Activated CD4-positive, alpha-beta T cell treated with anti-CD3 and anti-CD28 coated beads for 36 hours (primary cell): ENCODE results near the gene P4HA1. TPM values are rescaled to one million over a fixed set of nuclear protein-coding genes. Genes with fewer than 3 reads are reported as not detected.
"Not testable (repeated sequence)": the region's sequence is repeated elsewhere in the genome, so short reads cannot be mapped to it uniquely, and the experiment has no call there.

Experiments used
- ATAC-seq: fragments of 200-7000 bp; cut with Tn5 transposase; one replicate; pipeline ENCODE4 v1.10.0; 2021; ENCODE audit warnings: mild to moderate bottlenecking, moderate library complexity
- CTCF ChIA-PET: fragments of 350-600 bp; sonication (Branson Sonifier 250); formaldehyde crosslinking; loops from one replicate; lab custom pipeline; 2021; ENCODE audit warnings: antibody characterized with exemption; lab: Charles Lee
- POLR2A ChIA-PET: fragments of 350-600 bp; sonication (Branson Sonifier 250); formaldehyde crosslinking; loops from one replicate; lab custom pipeline; 2021; ENCODE audit warnings: antibody characterized with exemption, inconsistent platforms; lab: Charles Lee
- DNase-seq: peaks from one replicate; pipeline ENCODE4 v3.0.0-alpha.2; 2020
- H3K27ac Mint-ChIP-seq: one replicate; pipeline ENCODE4 v1.8.0; 2021; ENCODE audit warnings: mixed read lengths
- H3K27me3 Mint-ChIP-seq: one replicate; pipeline ENCODE4 v1.8.0; 2021; ENCODE audit warnings: mixed read lengths
- H3K36me3 Mint-ChIP-seq: one replicate; pipeline ENCODE4 v1.8.0; 2021; ENCODE audit warnings: low read depth, mixed read lengths
- H3K4me1 Mint-ChIP-seq: one replicate; pipeline ENCODE4 v1.8.0; 2021; ENCODE audit warnings: mixed read lengths
- H3K4me3 Mint-ChIP-seq: one replicate; pipeline ENCODE4 v1.8.0; 2021; ENCODE audit warnings: mild to moderate bottlenecking, moderate library complexity, mixed read lengths
- H3K9me3 Mint-ChIP-seq: one replicate; pipeline ENCODE4 v1.8.0; 2021; ENCODE audit warnings: low read depth, mixed read lengths
- intact Hi-C, 2 experiments: fragments of 100-400 bp; cut with DNase I in 1 of 2; cut with micrococcal nuclease in 1 of 2; formaldehyde crosslinking; loops; one replicate each; pipeline versions ENCODE4 v1.14.2 to v1.15.1; 2022 to 2024; cut with DNase I, micrococcal nuclease
- total RNA-seq, 2 experiments: library from RNA; stranded (reverse); gene quantifications; one replicate each; pipeline ENCODE4 v1.2.3, GENCODE V29; 2021

P4HA1 gene
- total RNA-seq, 2 experiments from 2014 or later, result 51.8 to 58.5 TPM

DNA sequence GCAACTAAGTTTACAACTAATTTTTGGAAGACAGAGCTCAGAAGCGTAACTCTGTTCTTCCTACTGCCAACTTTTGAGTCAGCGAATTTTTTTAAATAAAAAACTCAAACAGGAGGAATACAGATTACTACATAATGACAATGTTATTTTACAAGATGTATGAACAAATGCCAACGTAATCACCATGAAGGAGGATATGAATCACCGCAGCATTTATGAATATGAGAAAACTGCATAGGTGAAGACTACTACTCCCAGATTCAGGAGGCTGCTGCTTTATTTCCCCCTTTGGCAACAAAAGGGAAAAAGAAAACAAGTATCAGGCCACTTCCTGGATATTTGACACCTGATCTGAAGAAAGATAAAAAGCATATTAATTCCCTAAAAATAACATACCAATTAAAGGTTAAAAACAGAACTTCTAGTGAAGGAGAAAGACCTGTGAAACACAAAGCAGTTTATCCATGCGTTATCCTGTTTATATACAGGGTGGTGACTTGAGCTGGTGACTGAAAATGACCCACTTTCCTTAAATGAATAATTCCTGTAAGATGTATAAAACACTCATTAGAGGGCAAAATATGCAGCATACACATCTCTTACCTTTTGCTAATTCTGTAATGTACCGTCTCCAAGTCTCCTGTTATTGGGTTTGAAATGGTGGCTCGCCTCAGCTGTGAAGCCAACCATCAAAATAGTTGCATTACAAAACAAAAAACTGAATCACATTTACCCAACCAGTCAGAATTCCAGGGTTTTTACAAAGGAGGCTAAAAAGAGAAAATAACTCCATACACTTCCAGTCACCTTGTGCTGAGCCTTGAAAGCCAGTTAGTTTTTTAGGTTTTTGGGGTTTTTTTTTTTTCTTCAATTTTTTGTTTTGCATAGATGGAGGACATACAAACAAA, 52.0 kb downstream of the P4HA1 start:
- peaks cover 33% of the 10 kb centered on the region for H3K36me3 Mint-ChIP-seq
- DNase-seq (no peak), ATAC-seq (peak; percentile 36)
- ChIA-PET CTCF (interaction anchor here (0.6 to 1.0 kb wide), 3 partner anchors 16 to 100 kb away, joined by 3 read pairs; no protein-coding TSS in a partner anchor), POLR2A (no interaction called here)
- no peaks in the 10 kb centered on the region for H3K9me3 Mint-ChIP-seq
- intact Hi-C loops, result no loop called here
- H3K4me3 Mint-ChIP-seq, result no peak overlapping the region
- H3K27me3 Mint-ChIP-seq, result no peaks in the 10 kb centered on the region
- H3K27ac Mint-ChIP-seq, result no peak overlapping the region
- H3K4me1 Mint-ChIP-seq, result peaks cover 6% of the 10 kb centered on the region

DNA sequence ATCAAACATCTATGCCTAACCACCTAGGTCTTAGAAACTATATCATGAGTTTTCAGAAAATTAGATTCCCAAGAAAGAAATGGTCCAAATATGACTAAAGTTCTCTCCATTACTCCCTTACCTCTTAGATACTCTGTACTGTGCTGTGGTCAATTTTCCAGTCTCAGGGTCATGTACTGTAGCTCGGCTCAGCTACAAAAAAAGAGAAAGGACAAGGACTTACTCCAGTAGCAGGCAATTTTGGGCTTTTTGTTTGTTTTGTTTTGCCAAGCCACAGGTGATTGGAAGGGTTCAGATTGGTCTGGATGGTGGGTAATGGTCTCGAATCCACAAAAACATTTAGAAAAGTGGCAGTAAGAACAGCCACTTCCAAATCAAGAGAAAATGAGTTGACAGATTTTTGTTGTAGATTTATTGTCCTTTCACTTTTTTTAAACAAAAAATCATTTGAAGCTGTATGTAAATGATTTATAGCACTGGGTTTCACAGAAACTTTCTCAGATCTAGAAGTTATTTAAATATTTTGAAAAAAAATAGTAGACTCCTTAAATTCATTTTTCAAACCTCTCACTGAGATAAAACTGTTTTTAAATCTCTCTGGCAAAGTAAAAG, 52.8 kb downstream of the P4HA1 start:
- H3K9me3 Mint-ChIP-seq, result no peaks in the 10 kb centered on the region
- ChIA-PET POLR2A (no interaction called here), CTCF (interaction anchor here (0.9 kb wide), 1 partner anchor 20 kb away, joined by 3 read pairs; no protein-coding TSS in a partner anchor)
- no peak for ATAC-seq
- H3K4me1 Mint-ChIP-seq, result peaks cover 6% of the 10 kb centered on the region
- no peak overlapping the region for H3K4me3 Mint-ChIP-seq
- intact Hi-C loops, result no loop called here
- H3K36me3 Mint-ChIP-seq, result peaks cover 33% of the 10 kb centered on the region
- H3K27me3 Mint-ChIP-seq, result no peaks in the 10 kb centered on the region
- H3K27ac Mint-ChIP-seq, result no peak overlapping the region
- DNase-seq, result no peak

DNA sequence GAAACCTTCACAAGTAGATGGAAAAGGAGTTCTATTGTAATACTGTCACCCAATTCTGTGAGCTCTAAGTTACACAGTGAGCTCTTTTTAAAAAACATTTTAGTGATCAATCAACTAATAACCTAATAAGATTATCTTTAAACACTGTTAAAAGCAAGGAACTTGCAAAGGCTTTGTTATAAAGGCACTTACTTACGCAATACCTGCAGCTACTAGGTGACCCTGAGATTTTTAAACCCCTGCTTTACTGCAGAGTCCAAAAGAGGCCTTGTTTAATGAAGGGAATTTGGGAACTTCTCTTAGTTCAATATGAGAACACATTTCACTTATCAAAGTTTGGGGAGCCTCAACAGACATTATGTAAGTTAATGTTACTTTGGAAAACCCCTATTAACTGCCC, 53.3 kb downstream of the P4HA1 start:
- POLR2A ChIA-PET, result no interaction called here
- no peaks in the 10 kb centered on the region for H3K9me3 Mint-ChIP-seq
- H3K4me3 Mint-ChIP-seq, result no peak overlapping the region
- peaks cover 6% of the 10 kb centered on the region for H3K4me1 Mint-ChIP-seq
- peaks cover 31% of the 10 kb centered on the region for H3K36me3 Mint-ChIP-seq
- H3K27me3 Mint-ChIP-seq, result no peaks in the 10 kb centered on the region
- no peak for ATAC-seq
- H3K27ac Mint-ChIP-seq, result no peak overlapping the region
- intact Hi-C loops, result no loop called here
- CTCF ChIA-PET, result interaction anchor here (0.6 kb wide), 1 partner anchor 10 kb away, joined by 3 read pairs; no protein-coding TSS in a partner anchor
- DNase-seq, result no peak

DNA sequence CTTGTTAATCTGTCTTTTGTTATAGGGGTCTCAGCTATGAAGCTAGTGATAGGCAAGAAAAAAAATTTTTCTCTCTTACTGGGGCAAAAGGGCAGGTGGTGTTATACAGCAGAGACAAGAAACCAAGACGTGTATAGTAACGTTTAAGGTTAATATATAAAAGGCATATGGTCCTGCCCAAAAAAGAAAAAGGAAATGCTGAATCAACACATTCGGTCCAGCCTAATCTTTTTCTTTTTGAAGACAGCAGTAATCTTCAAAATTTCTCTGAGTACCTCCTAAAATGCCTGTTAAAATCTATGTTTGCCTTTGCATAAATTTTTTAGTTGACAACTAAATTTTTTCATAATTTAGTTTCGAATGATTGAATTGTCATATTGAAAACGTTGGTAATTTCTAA, 54.5 kb downstream of the P4HA1 start:
- intact Hi-C loops, result no loop called here
- Mint-ChIP-seq H3K4me3 (no peak overlapping the region), H3K36me3 (peaks cover 27% of the 10 kb centered on the region), H3K27ac (no peak overlapping the region), H3K9me3 (no peaks in the 10 kb centered on the region), H3K27me3 (no peaks in the 10 kb centered on the region), H3K4me1 (peaks cover 6% of the 10 kb centered on the region)
- ChIA-PET CTCF (no interaction called here), POLR2A (no interaction called here)
- DNase-seq (no peak), ATAC-seq (no peak)

DNA sequence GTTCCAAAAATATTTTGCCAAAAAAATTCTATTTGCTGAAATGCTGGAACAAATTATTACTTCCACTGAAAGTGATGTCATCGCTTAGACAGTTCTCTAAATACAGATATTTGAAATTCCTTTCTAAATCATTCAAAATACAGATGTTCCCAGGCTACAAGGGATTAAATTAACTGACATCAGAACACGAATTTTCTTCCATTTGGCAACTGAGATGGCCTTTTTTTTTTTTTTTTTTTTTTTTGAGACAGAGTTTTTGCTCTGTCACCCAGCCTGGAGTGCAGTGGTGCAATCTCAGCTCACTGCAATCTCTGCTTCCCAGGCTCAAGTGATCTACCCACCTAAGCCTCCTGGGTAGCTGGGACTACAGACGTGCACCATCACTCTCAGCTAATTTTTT, 57.0 kb downstream of the P4HA1 start:
- POLR2A ChIA-PET, result no interaction called here
- H3K4me3 Mint-ChIP-seq, result no peak overlapping the region
- CTCF ChIA-PET, result interaction anchor here (0.6 kb wide), 3 partner anchors 19 to 388 kb away, joined by 3 read pairs; no protein-coding TSS in a partner anchor
- H3K36me3 Mint-ChIP-seq, result peaks cover 29% of the 10 kb centered on the region
- intact Hi-C loops, result no loop called here
- no peak for DNase-seq
- peaks cover 2% of the 10 kb centered on the region for H3K4me1 Mint-ChIP-seq
- ATAC-seq, result no peak
- H3K27ac Mint-ChIP-seq, result no peak overlapping the region
- no peaks in the 10 kb centered on the region for H3K9me3 Mint-ChIP-seq
- H3K27me3 Mint-ChIP-seq, result no peaks in the 10 kb centered on the region

DNA sequence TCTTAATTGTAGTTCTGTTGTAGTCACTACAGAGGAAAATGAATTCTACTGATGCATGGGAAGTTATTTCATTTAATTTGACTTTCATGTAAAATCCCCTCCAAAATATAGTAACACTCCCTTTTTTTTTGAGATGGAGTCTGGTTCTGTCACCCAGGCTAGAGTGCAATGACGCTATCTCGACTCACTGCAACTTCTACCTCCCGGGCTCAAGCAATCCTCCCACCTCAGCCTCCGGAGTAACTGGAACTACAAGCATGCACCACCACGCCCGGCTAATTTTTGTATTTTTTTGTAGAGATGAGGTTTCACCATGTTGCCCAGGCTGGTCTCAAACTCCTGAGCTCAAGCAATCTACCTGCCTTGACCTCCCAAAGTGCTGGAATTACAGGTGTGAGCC, 60.4 kb downstream of the P4HA1 start:
- DNase-seq, CTCF ChIA-PET, ATAC-seq, POLR2A ChIA-PET, H3K27me3 Mint-ChIP-seq, H3K4me1 Mint-ChIP-seq, H3K9me3 Mint-ChIP-seq, intact Hi-C loops, H3K27ac Mint-ChIP-seq, H3K4me3 Mint-ChIP-seq: not testable (repeated sequence)
- peaks cover 25% of the 10 kb centered on the region for H3K36me3 Mint-ChIP-seq

DNA sequence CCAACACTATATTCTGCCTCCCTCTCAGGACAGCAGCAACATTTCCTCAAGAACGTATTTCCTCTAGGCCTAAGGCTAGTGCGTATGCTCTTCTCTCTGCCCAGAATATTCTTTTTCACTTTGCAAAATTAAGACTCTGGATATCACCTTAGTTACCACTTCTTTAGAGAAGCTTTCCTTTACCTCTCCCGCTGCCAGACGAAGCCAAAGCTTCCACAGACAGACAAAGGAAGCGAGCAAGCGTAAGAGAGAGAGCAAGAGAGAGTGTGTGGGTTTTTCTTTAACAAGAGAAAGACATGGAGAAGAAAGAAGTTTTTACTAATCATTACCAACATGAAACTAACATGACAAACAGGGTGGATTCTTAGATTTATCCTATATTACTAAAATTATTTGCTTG, 64.1 kb downstream of the P4HA1 start:
- DNase-seq (no peak), ATAC-seq (no peak)
- Mint-ChIP-seq H3K27me3 (no peaks in the 10 kb centered on the region), H3K4me3 (no peak overlapping the region), H3K9me3 (no peaks in the 10 kb centered on the region), H3K27ac (no peak overlapping the region), H3K36me3 (peaks cover 42% of the 10 kb centered on the region), H3K4me1 (no peaks in the 10 kb centered on the region)
- ChIA-PET POLR2A (no interaction called here), CTCF (no interaction called here)
- intact Hi-C loops, result no loop called here

DNA sequence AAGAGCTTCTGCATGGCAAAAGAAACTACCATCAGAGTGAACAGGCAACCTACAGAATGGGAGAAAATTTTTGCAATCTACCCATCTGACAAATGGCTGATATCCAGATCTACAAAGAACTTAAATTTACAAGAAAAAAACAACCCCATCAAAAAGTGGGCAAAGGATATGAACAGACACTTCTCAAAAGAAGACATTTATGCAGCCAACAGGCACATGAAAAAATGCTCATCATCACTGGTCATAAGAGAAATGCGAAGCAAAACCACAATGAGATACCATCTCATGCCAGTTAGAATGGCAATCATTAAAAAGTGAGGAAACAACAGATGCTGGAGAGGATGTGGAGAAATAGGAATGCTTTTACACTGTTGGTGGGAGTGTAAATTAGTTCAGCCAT, 70.0 kb downstream of the P4HA1 start:
- H3K27ac Mint-ChIP-seq, intact Hi-C loops, H3K4me3 Mint-ChIP-seq, DNase-seq, POLR2A ChIA-PET, H3K27me3 Mint-ChIP-seq, H3K9me3 Mint-ChIP-seq, ATAC-seq, CTCF ChIA-PET: not testable (repeated sequence)
- peaks cover 62% of the 10 kb centered on the region for H3K36me3 Mint-ChIP-seq
- peaks cover 22% of the 10 kb centered on the region for H3K4me1 Mint-ChIP-seq

DNA sequence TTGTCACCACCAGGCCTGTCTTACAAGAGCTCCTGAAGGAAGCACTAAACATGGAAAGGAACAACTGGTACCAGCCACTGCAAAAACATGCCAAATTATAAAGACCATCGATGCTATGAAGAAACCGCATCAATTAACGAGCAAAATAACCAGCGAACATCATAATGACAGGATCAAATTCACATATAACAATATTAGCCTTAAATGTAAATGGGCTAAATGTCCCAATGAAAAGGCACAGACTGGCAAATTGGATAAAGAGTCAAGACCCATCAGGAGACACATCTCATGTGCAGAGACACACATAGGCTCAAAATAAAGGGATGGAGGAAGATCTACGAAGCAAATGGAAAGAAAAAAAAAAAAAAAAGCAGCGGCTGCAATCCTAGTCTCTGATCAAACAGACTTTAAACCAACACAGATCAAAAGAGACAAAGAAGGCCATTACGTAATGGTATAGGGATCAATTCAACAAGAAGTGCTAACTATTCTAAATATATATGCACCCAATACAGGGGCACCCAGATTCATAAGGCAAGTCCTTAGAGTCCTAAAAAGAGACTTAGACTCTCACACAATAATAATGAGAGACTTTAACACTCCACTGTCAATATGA, 73.1 kb downstream of the P4HA1 start:
- ATAC-seq, CTCF ChIA-PET, POLR2A ChIA-PET, H3K9me3 Mint-ChIP-seq, DNase-seq, H3K4me3 Mint-ChIP-seq, H3K27me3 Mint-ChIP-seq, intact Hi-C loops: not testable (repeated sequence)
- peak overlapping the region; percentile 11 for H3K27ac Mint-ChIP-seq
- H3K4me1 Mint-ChIP-seq, result peaks cover 35% of the 10 kb centered on the region
- H3K36me3 Mint-ChIP-seq, result peaks cover 65% of the 10 kb centered on the region

DNA sequence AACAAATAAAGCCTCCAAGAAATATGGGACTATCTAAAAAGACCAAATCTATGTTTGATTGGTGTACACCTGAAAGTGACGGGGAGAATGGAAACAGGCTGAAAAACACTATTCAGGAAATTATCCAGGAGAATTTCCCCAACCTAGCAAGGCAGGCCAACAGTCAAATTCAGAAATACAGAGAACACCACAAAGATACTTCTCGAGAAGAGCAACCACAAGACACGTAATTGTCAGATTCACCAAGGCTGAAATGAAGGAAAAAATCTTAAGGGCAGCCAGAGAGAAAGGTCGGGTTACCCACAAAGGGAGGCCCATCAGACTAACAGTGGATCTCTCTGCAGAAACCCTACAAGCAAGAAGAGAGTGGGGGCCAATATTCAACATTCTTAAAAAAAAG, 73.7 kb downstream of the P4HA1 start:
- H3K9me3 Mint-ChIP-seq, H3K27me3 Mint-ChIP-seq, intact Hi-C loops, H3K4me3 Mint-ChIP-seq, DNase-seq, POLR2A ChIA-PET, CTCF ChIA-PET, ATAC-seq: not testable (repeated sequence)
- Mint-ChIP-seq H3K4me1 (peaks cover 35% of the 10 kb centered on the region), H3K36me3 (peaks cover 64% of the 10 kb centered on the region), H3K27ac (peak overlapping the region; percentile 9)

DNA sequence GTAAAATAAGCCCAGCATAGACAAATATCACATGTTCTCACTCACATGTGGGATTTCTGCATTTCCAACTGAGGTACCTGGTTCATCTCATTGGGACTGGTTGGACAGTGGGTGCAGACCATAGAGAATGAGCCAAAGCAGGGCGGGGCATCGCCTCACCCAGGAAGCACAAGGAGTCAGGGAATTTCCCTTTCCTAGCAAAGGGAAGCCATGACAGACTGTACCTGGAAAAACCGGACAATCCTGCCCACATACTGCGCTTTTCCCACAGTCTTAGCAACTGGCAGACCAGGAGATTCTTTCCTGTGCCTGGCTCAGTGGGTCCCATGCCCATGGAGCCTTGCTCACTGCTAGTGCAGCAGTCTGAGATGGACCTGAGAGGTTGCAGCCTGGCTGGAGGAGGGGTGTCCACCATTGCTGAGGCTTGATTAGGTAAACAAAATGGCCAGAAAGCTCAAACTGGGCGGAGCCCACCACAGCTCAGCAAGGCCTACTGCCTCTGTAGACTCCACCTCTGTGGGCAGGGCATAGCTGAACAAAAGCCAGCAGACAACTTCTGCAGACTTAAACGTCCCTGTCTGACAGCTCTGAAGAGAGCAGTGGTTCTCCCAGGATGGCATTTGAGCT, 75.0 kb downstream of the P4HA1 start:
- POLR2A ChIA-PET, intact Hi-C loops, DNase-seq, H3K27me3 Mint-ChIP-seq, ATAC-seq, H3K27ac Mint-ChIP-seq, H3K4me3 Mint-ChIP-seq, H3K9me3 Mint-ChIP-seq: not testable (repeated sequence)
- Mint-ChIP-seq H3K4me1 (peaks cover 35% of the 10 kb centered on the region), H3K36me3 (peaks cover 57% of the 10 kb centered on the region)
- CTCF ChIA-PET, result interaction anchor here (0.7 kb wide), 1 partner anchor 48 kb away, joined by 3 read pairs; no protein-coding TSS in a partner anchor
